SU-DHL-6 (cell line): Measurements from ENCODE around the gene NQO2.

Experiments
- CTCF ChIP-seq: fragments of 200-600 bp; sonication (generic); IDR thresholded peaks from one replicate; pipeline ENCODE4 v1.5.1; 2017; ENCODE audit warnings: antibody characterized with exemption, mild to moderate bottlenecking, low read length, moderate library complexity; ENCODE audit not compliant: insufficient read depth, poor library complexity, severe bottlenecking
- EZH2phosphoT487 ChIP-seq: fragments of 200-600 bp; sonication (generic), shearing (Covaris generic); conservative IDR thresholded peaks from 2 replicates; pipeline ENCODE4 v1.6.1; 2018; ENCODE audit warnings: mild to moderate bottlenecking, antibody characterized with exemption, low read length, moderate library complexity, mixed read lengths

GRCh38 chr6:2998998-2999617 lies 586 bp upstream of the NQO2 start:
- TF ChIP-seq CTCF (no peak), EZH2phosphoT487 (no peak)
